ENCODE measurements around the gene OSM. TPM values are rescaled to one million over a fixed set of nuclear protein-coding genes. Genes with fewer than 3 reads are reported as not detected.
A peak's percentile ranks its signal among the peaks of the same experiment; 100 is the strongest.

The OSM gene
- total and polyA plus RNA-seq, 2 experiments from 2014 or later: not detected

- Histone ChIP-seq H3K36me3 (ENCODE audit: insufficient read depth) (no peaks in the 10 kb centered on the region), H3F3A (replicated peaks; ENCODE audit: low read depth) (peaks cover 11% of the 10 kb centered on the region), H3K27me3 (ENCODE audit: insufficient read depth) (peaks cover 7% of the 10 kb centered on the region; the same call in 1 of the 2 replicates), H3K79me2 (replicated peaks; ENCODE audit: insufficient read depth) (no peaks in the 10 kb centered on the region), H4K20me1 (replicated peaks; ENCODE audit: insufficient read depth) (no peaks in the 10 kb centered on the region; the same call in 1 of the 2 replicates), H3K4me2 (no peak overlapping the region), H2AFZ (no peak overlapping the region), H3K4me3 (no peak overlapping the region), H3K4me1 (ENCODE audit: insufficient read depth) (peaks cover 14% of the 10 kb centered on the region; the same call in 1 of the 2 replicates), H3K27ac (ENCODE audit: low read depth) (no peak overlapping the region), H3K9me2 (ENCODE audit: insufficient read depth) (no peaks in the 10 kb centered on the region)
- Mint-ChIP-seq H3K27ac (no peak overlapping the region), H3K4me1 (peaks cover 14% of the 10 kb centered on the region; the same call in 2 of the 3 replicates), H3K27me3 (ENCODE audit: insufficient read depth, low read depth, poor library complexity) (peaks cover 24% of the 10 kb centered on the region), H3K36me3 (ENCODE audit: low read depth) (no peaks in the 10 kb centered on the region), H3K4me3 (no peak overlapping the region), H3K9me3 (no peaks in the 10 kb centered on the region)
- ATAC-seq (peak; percentile 26), DNase-seq (ENCODE audit: low spot score) (peak; percentile 85)
- TF ChIP-seq REST (IDR thresholded peaks at IDR 0.05; ENCODE audit: unreplicated experiment) (peak; percentile 32), ZNF114 (CRISPR knock-in tag; IDR thresholded peaks at IDR 0.05) (0 out of 2 replicates have a peak, but pooled peaks have one; percentile 36), ETS1 (IDR thresholded peaks at IDR 0.05) (no peak), CREB1 (CRISPR knock-in tag; IDR thresholded peaks at IDR 0.05; ENCODE audit: low read depth) (no peak), EZH2 (IDR thresholded peaks at IDR 0.05; ENCODE audit: low read depth, unreplicated experiment) (no peak), CTCF (conservative IDR thresholded peaks at IDR 0.05; ENCODE audit: low read depth in 2 of 2) (peak; percentile 78 to 93)
Observed at GRCh38 chr22:30286813-30287647, 20.4 kb upstream of the OSM start.

GRCh38 chr22:30286331-30286730 is 19.7 kb upstream of the OSM start:
- H3K27me3 Mint-ChIP-seq (ENCODE audit: insufficient read depth, low read depth, poor library complexity): peaks cover 24% of the 10 kb centered on the region
- Histone ChIP-seq H3K27ac (ENCODE audit: low read depth) (no peak overlapping the region), H3K4me1 (ENCODE audit: insufficient read depth) (peaks cover 14% of the 10 kb centered on the region; the same call in 1 of the 2 replicates), H3K36me3 (ENCODE audit: insufficient read depth) (no peaks in the 10 kb centered on the region), H3F3A (replicated peaks; ENCODE audit: low read depth) (peaks cover 11% of the 10 kb centered on the region), H2AFZ (no peak overlapping the region), H3K4me3 (no peak overlapping the region), H3K9me2 (ENCODE audit: insufficient read depth) (no peaks in the 10 kb centered on the region), H3K79me2 (replicated peaks; ENCODE audit: insufficient read depth) (no peaks in the 10 kb centered on the region), H4K20me1 (replicated peaks; ENCODE audit: insufficient read depth) (no peaks in the 10 kb centered on the region; the same call in 1 of the 2 replicates), H3K27me3 (ENCODE audit: insufficient read depth) (peaks cover 7% of the 10 kb centered on the region; the same call in 1 of the 2 replicates), H3K4me2 (no peak overlapping the region)
- H3K9me3 Mint-ChIP-seq: no peaks in the 10 kb centered on the region
- DNase-seq (ENCODE audit: low spot score) (no peak), ATAC-seq (no peak)
- no peak overlapping the region for H3K4me3 Mint-ChIP-seq
- peaks cover 14% of the 10 kb centered on the region; the same call in 2 of the 3 replicates for H3K4me1 Mint-ChIP-seq
- no peak overlapping the region for H3K27ac Mint-ChIP-seq
- TF ChIP-seq NANOG (IDR thresholded peaks at IDR 0.05; ENCODE audit: borderline replicate concordance): no peak
- no peak for TF ChIP-seq ETS1 (IDR thresholded peaks at IDR 0.05)
- no peaks in the 10 kb centered on the region for H3K36me3 Mint-ChIP-seq (ENCODE audit: low read depth)

All from GM23338 (cell line).